Myometrial cell (primary cell): ENCODE measurements around the gene PAFAH2. TPM values are rescaled to one million over a fixed set of nuclear protein-coding genes. Genes with fewer than 3 reads are reported as not detected.

Experiments used
- total RNA-seq: library from RNA; depleted of rRNA; stranded (reverse); fragments of >200 nt; gene quantifications from 2 replicates; pipeline ENCODE4 v1.2.3, GENCODE V29; 2015

The PAFAH2 gene
- 11.9 and 15.3 TPM in 2 replicates for total RNA-seq

DNA sequence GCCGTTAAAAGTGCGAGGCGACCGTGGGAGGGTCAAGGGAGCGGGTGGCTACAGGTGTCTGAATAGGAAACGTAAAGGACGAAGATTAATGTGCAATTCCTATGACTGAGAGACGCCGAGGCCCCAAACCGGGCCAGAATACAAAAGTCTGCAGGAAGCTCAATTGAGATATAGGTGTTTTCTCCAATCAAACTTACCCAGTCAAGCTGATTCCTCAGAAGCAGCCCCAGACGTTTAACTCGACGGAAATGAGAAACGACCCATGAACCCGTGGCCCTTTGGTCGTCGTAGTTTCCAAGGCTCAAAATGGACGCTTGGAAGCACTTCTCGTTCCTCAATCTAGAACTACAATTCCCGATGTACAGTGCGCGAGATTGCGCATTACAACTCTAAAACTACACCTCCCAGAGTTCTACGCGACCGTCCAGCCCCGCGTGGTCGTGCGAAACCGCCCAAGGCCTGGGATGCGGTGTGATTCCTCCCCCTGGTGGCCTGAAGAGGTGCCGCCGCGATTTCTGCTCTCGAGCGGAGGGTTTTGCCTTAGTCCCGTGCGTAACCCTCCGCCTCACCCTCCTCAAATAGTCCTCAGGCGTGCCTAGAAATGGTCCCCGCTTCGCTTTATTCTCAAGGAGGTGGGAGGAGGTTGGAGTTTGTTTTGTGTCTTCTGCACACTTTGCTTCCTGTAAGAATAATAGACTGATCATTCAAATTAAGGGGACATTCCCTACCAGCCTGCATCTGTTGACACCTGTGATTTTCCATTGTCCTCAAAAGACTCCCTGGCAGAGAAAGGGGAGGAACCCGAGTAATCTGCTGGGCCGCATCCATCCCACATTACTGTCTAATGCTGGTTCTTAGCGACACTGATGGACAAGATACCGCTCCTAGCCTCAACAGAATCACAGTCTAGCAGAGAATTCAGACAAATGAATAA lies at the start of gene PAFAH2:
PAFAH2 (minus strand) TSS at position 236 of the 934 bp plus-strand sequence. CDS start 7,247 bp downstream, outside the sequence.

DNA sequence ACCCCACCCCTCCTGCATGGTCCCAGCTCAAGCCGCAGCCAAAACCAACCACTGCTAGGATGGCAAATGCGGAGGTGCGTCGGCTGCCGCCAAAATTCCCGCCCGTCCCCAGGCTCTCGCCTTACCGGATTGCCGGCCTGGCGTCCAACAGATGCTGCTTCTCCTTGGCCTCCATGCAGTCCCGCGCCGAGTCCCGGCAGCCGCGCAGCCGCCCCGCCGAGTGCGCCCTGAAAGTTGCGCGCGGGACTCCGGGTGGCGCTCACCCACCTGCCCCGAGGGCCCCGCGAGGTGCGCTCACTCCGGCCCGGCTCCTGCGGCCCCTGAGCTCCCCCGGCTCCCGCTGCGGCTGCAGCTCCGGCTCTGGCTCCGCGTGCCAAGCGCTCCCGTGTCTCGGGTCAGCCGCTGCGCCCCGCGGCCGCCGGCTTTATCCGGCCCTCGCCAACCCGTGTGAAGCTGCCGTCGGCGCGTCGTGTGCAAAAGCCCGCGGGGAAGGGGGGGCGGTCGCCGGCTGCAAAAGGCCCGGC lies 47.9 kb upstream of the PAFAH2 start, which contains the start of gene SLC30A2:
SLC30A2 (minus strand) TSS at position 397 of the 524 bp plus-strand sequence; CDS start at position 175, 222 bp downstream.

DNA sequence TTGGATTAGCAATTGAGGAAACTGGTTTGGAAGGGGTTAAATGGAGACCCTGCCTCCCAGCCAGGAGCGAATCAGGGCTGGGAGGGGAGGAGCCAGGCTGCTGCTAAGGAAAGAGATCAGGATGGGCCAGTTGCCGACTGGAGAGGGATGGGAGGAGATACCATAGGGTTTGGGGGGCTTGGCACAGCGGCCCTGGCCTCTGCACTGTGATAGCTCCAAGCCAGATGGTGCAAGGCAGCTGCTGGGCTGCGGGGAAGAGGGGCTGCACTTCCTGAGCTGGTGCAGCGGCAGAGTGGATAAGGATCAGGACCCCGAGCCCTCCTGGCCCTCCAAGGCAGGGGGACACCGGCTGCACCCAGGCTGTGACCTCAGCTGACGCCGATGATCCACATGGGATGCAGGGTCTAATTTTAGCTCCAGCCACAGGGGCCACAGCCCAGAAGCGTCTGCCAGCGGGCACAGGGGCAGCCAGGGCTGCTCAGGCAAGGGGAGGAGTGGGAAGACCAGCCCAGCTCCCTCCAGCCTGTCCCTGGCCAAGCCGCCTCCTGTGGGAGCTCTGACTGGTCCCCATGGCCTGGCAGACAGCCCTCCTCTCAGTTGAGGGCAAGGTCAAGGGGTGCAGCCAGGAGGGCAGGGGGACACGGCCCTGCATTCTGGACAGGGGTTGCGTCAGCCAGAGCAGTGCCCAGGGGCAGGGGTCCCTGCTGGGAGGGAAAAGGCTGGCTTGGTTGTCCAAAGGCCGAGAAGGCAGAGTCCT lies 24.0 kb upstream of the PAFAH2 start, which contains the start of gene EXTL1:
EXTL1 (plus strand) TSS at position 129 of the 757 bp plus-strand sequence. CDS start 872 bp downstream, outside the sequence.

Other genes starting within 250 kb of the PAFAH2 start
- gene SELENON, start 197.9 kb downstream of the PAFAH2 start, total RNA-seq, result 45.4 and 53.0 TPM in 2 replicates
- gene MTFR1L, start 178.1 kb downstream of the PAFAH2 start, total RNA-seq, result 46.8 and 53.6 TPM in 2 replicates
- gene AUNIP, start 138.6 kb downstream of the PAFAH2 start, total RNA-seq, result 1.6 and 2.3 TPM in 2 replicates
- gene PAQR7, start 122.4 kb downstream of the PAFAH2 start, total RNA-seq, result 20.6 and 25.9 TPM in 2 replicates
- 105 and 121 TPM in 2 replicates for gene STMN1, start 91.6 kb downstream of the PAFAH2 start, total RNA-seq
- gene EXTL1, start 23.7 kb upstream of the PAFAH2 start, total RNA-seq, result 4.3 and 26.5 TPM in 2 replicates
- not detected in 2 replicates for gene SLC30A2, start 48.1 kb upstream of the PAFAH2 start, total RNA-seq
- gene TRIM63, start 69.6 kb upstream of the PAFAH2 start, total RNA-seq, result not detected in 2 replicates
- gene PDIK1L, start 113.8 kb upstream of the PAFAH2 start, total RNA-seq, result 2.6 and 3.2 TPM in 2 replicates
- not detected in 2 replicates for gene FAM110D, start 161.0 kb upstream of the PAFAH2 start, total RNA-seq
- gene C1orf232, start 170.9 kb upstream of the PAFAH2 start, total RNA-seq, result not detected in 2 replicates
- gene ZNF593, start 171.8 kb upstream of the PAFAH2 start, total RNA-seq, result 26.4 and 32.3 TPM in 2 replicates
- gene ZNF593OS, start 173.8 kb upstream of the PAFAH2 start, total RNA-seq, result 0.29 TPM in 1 of 2 replicates, not detected in the other
- gene CNKSR1, start 179.4 kb upstream of the PAFAH2 start, total RNA-seq, result not detected in 2 replicates
- not detected in 2 replicates for gene CATSPER4, start 192.5 kb upstream of the PAFAH2 start, total RNA-seq
- gene CEP85, start 236.1 kb upstream of the PAFAH2 start, total RNA-seq, result 8.7 and 8.9 TPM in 2 replicates